Measurements from ENCODE around the gene FAM50B. TPM values are rescaled to one million over a fixed set of nuclear protein-coding genes. Genes with fewer than 3 reads are reported as not detected.

The FAM50B gene
- polyA plus RNA-seq, 1 donor from 2014 or later: 0.79 TPM

DNA sequence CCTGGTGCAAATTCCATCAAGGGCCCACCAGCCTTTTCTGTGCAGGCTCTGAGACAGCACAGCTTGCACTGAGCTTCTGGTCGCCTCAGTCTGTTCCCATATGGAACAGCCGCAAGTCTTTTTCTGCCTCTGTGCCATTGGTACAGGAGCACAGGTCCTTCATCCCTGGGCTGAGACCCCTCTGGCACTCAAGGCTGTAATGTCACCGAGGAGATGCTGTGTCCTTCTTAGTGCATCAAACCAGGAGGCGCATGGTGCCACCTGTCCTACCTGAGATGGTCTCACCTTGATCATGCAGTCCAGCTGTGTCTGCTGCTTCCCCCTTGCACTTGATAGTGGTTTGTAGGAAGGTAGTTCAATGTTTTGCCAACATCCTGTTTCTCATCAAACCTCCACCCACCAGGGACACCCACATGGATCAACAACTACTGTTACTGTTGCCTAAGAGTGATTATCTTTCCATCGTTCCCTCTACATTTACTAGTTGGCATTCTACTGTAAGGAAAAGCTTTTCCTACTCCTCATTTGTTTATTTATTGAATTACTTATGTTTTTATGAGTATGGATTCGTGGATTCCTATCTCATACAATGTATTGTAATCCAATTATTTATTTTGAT is 29.0 kb downstream of the FAM50B start:
- Histone ChIP-seq H3K9me3 (ENCODE audit: low read length) (no peaks in the 10 kb centered on the region), H2AFZ (ENCODE audit: low read depth, low read length) (no peak overlapping the region), H3K4me2 (ENCODE audit: low read length) (no peak overlapping the region), H3K9ac (ENCODE audit: low read length) (no peak overlapping the region), H3K4me3 (ENCODE audit: low read length) (no peak overlapping the region), H3K79me2 (replicated peaks; ENCODE audit: insufficient read depth, low read length) (no peaks in the 10 kb centered on the region), H3K9me2 (ENCODE audit: insufficient read depth, low read length) (no peaks in the 10 kb centered on the region), H3K36me3 (ENCODE audit: insufficient read depth, low read length) (no peaks in the 10 kb centered on the region), H4K20me1 (ENCODE audit: insufficient read depth) (no peaks in the 10 kb centered on the region), H3K27ac (ENCODE audit: low read length) (no peak overlapping the region), H3F3A (ENCODE audit: insufficient read depth, low read length, poor library complexity, severe bottlenecking) (no peaks in the 10 kb centered on the region), H3K27me3 (ENCODE audit: insufficient read depth, low read depth, low read length) (no peaks in the 10 kb centered on the region)
- no peak for TF ChIP-seq EZH2 (IDR thresholded peaks at IDR 0.05; ENCODE audit: borderline replicate concordance, insufficient read depth, low read length, poor library complexity, severe bottlenecking)
- no peak for TF ChIP-seq EP300 (conservative IDR thresholded peaks at IDR 0.05; ENCODE audit: poor library complexity, severe bottlenecking)
- TF ChIP-seq TAF1 (IDR thresholded peaks at IDR 0.05; ENCODE audit: low read depth): no peak
- TF ChIP-seq RAD21 (conservative IDR thresholded peaks at IDR 0.05): no peak
- no peak for TF ChIP-seq POLR2AphosphoS5 (IDR thresholded peaks at IDR 0.05)
- TF ChIP-seq, protein P1, sequence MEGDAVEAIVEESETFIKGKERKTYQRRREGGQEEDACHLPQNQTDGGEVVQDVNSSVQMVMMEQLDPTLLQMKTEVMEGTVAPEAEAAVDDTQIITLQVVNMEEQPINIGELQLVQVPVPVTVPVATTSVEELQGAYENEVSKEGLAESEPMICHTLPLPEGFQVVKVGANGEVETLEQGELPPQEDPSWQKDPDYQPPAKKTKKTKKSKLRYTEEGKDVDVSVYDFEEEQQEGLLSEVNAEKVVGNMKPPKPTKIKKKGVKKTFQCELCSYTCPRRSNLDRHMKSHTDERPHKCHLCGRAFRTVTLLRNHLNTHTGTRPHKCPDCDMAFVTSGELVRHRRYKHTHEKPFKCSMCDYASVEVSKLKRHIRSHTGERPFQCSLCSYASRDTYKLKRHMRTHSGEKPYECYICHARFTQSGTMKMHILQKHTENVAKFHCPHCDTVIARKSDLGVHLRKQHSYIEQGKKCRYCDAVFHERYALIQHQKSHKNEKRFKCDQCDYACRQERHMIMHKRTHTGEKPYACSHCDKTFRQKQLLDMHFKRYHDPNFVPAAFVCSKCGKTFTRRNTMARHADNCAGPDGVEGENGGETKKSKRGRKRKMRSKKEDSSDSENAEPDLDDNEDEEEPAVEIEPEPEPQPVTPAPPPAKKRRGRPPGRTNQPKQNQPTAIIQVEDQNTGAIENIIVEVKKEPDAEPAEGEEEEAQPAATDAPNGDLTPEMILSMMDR (IDR thresholded peaks at IDR 0.05; ENCODE audit: poor library complexity, severe bottlenecking): no peak
- TF ChIP-seq MXI1 (conservative IDR thresholded peaks at IDR 0.05; ENCODE audit: poor library complexity, severe bottlenecking): no peak
- TF ChIP-seq, protein P2, sequence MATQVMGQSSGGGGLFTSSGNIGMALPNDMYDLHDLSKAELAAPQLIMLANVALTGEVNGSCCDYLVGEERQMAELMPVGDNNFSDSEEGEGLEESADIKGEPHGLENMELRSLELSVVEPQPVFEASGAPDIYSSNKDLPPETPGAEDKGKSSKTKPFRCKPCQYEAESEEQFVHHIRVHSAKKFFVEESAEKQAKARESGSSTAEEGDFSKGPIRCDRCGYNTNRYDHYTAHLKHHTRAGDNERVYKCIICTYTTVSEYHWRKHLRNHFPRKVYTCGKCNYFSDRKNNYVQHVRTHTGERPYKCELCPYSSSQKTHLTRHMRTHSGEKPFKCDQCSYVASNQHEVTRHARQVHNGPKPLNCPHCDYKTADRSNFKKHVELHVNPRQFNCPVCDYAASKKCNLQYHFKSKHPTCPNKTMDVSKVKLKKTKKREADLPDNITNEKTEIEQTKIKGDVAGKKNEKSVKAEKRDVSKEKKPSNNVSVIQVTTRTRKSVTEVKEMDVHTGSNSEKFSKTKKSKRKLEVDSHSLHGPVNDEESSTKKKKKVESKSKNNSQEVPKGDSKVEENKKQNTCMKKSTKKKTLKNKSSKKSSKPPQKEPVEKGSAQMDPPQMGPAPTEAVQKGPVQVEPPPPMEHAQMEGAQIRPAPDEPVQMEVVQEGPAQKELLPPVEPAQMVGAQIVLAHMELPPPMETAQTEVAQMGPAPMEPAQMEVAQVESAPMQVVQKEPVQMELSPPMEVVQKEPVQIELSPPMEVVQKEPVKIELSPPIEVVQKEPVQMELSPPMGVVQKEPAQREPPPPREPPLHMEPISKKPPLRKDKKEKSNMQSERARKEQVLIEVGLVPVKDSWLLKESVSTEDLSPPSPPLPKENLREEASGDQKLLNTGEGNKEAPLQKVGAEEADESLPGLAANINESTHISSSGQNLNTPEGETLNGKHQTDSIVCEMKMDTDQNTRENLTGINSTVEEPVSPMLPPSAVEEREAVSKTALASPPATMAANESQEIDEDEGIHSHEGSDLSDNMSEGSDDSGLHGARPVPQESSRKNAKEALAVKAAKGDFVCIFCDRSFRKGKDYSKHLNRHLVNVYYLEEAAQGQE (IDR thresholded peaks at IDR 0.05; ENCODE audit: borderline replicate concordance): no peak

DNA sequence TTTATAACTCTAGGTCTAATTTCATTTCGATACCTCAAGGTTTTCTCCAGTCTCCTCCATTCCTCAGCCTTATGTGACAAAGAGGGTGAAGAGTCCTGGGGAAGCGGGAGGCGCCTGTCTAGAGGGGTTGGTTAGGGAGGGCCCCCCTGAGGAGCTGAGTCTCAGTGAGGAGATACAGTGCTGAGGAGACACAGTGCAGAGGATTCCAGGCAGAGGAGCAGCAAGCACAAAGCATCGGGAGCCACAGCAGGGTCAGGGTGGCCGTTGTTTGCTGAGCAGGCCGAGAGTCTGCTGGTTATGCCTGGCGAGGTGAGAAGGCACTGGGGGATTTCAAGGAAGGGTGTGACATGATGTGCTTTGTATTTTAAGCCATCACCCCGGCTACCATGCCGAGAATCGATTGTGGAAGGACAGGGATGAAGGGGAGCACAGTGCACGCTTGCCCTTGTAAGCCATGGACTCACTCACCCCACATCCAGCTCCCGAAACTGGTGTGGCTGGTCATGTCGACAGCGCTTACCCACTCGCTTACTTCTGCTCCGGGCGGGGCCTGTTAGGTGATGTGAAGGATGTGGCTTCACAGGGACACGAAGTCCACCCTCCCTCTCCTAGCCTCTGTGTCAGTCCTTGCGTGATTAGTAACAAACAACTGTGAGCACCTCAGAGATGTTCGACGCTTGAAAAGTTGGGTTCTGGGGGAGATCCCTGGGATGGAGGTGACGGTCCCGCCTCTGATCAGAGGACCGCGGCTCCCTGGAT is 30.2 kb downstream of the FAM50B start:
- Histone ChIP-seq H3K27ac (ENCODE audit: low read length) (no peak overlapping the region), H3K4me2 (ENCODE audit: low read length) (no peak overlapping the region), H2AFZ (ENCODE audit: low read depth, low read length) (no peak overlapping the region), H3K4me3 (ENCODE audit: low read length) (no peak overlapping the region), H3K27me3 (ENCODE audit: insufficient read depth, low read depth, low read length) (no peaks in the 10 kb centered on the region), H3K9me3 (ENCODE audit: low read length) (no peaks in the 10 kb centered on the region), H3F3A (ENCODE audit: insufficient read depth, low read length, poor library complexity, severe bottlenecking) (no peaks in the 10 kb centered on the region), H3K36me3 (ENCODE audit: insufficient read depth, low read length) (no peaks in the 10 kb centered on the region), H3K79me2 (replicated peaks; ENCODE audit: insufficient read depth, low read length) (no peaks in the 10 kb centered on the region), H4K20me1 (ENCODE audit: insufficient read depth) (no peaks in the 10 kb centered on the region), H3K9ac (ENCODE audit: low read length) (no peak overlapping the region), H3K9me2 (ENCODE audit: insufficient read depth, low read length) (no peaks in the 10 kb centered on the region)
- TF ChIP-seq, protein P1 (IDR thresholded peaks at IDR 0.05; ENCODE audit: poor library complexity, severe bottlenecking): no peak
- no peak for TF ChIP-seq SMC3 (conservative IDR thresholded peaks at IDR 0.05; ENCODE audit: poor library complexity)
- TF ChIP-seq POLR2AphosphoS5 (IDR thresholded peaks at IDR 0.05): no peak
- TF ChIP-seq RAD21 (conservative IDR thresholded peaks at IDR 0.05): no peak
- TF ChIP-seq MXI1 (conservative IDR thresholded peaks at IDR 0.05; ENCODE audit: poor library complexity, severe bottlenecking): no peak
- no peak for TF ChIP-seq EP300 (conservative IDR thresholded peaks at IDR 0.05; ENCODE audit: poor library complexity, severe bottlenecking)
- TF ChIP-seq, protein P2 (IDR thresholded peaks at IDR 0.05; ENCODE audit: borderline replicate concordance): no peak
- TF ChIP-seq EZH2 (IDR thresholded peaks at IDR 0.05; ENCODE audit: borderline replicate concordance, insufficient read depth, low read length, poor library complexity, severe bottlenecking): no peak
- no peak for TF ChIP-seq TAF1 (IDR thresholded peaks at IDR 0.05; ENCODE audit: low read depth)
